ENCODE measurements around the gene OR6C76. TPM values are rescaled to one million over a fixed set of nuclear protein-coding genes. Genes with fewer than 3 reads are reported as not detected.

Gene OR6C76
- total and polyA plus RNA-seq, 4 donors = not detected

- no peaks in the 10 kb centered on the region for H3K27me3 ChIP-seq (ENCODE audit: control insufficient read depth in 4 of 4, insufficient read depth in 4 of 4, low read length in 3 of 4)
Measured at GRCh38 chr12:55470088-55470829, 44.2 kb downstream of the OR6C76 start, which contains the start of gene OR6C70. Gene OR6C70, minus strand, starts transcription at chr12:55470138. Its CDS starts 0 bp downstream, at chr12:55470138.

GRCh38 chr12:55472264-55472663, 46.2 kb downstream of the OR6C76 start:
- WGBS = 86% methylated on average over 1 of the region's 1 CpG

More at GRCh38 chr12:55470088-55470829, 44.2 kb downstream of the OR6C76 start, which contains the start of gene OR6C70:
- Histone ChIP-seq H3K27ac (ENCODE audit: low read depth in 1 of 2, low read length in 2 of 2) (no peak within 1 kb of the TSS), H3K4me3 (ENCODE audit: low read depth in 1 of 3, low read length in 3 of 3) (no peak within 1 kb of the TSS), H3K36me3 (ENCODE audit: control insufficient read depth in 4 of 4, insufficient read depth in 3 of 4, low read depth in 1 of 4, low read length in 3 of 4) (no peaks in the 10 kb centered on the region), H3K4me1 (ENCODE audit: control insufficient read depth in 4 of 4, insufficient read depth in 4 of 4, low read length in 3 of 4) (no peaks in the 10 kb centered on the region), H3K9me3 (ENCODE audit: control insufficient read depth in 4 of 4, low read length in 3 of 4) (no peaks in the 10 kb centered on the region), H3K9ac (ENCODE audit: low read depth in 1 of 2, low read length in 2 of 2) (no peak within 1 kb of the TSS)
- WGBS = 90% methylated on average over 3 of the region's 3 CpGs
- DNase-seq (ENCODE audit: low spot score) = no peak
- TF ChIP-seq RXRA (IDR thresholded peaks at IDR 0.05) (no peak), TAF1 (conservative IDR thresholded peaks at IDR 0.05) (no peak), RAD21 (IDR thresholded peaks at IDR 0.05) (no peak), EGR1 (IDR thresholded peaks at IDR 0.05; ENCODE audit: low read depth in 2 of 2) (no peak), FOXA2 (IDR thresholded peaks at IDR 0.05) (no peak)
- TF ChIP-seq, protein P1, sequence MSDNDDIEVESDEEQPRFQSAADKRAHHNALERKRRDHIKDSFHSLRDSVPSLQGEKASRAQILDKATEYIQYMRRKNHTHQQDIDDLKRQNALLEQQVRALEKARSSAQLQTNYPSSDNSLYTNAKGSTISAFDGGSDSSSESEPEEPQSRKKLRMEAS (IDR thresholded peaks at IDR 0.05) = no peak

More at GRCh38 chr12:55472264-55472663, 46.2 kb downstream of the OR6C76 start:
- no peaks in the 10 kb centered on the region for H3K36me3 ChIP-seq (ENCODE audit: control insufficient read depth in 4 of 4, insufficient read depth in 3 of 4, low read depth in 1 of 4, low read length in 3 of 4)
- H3K4me3 ChIP-seq (ENCODE audit: low read depth in 1 of 3, low read length in 3 of 3) = no peak overlapping the region
- H3K9ac ChIP-seq (ENCODE audit: low read depth in 1 of 2, low read length in 2 of 2) = no peak overlapping the region
- DNase-seq (ENCODE audit: low spot score) = no peak
- TF ChIP-seq NR2F2 (IDR thresholded peaks at IDR 0.05) (no peak), HNF4G (IDR thresholded peaks at IDR 0.05) (no peak), FOXA2 (IDR thresholded peaks at IDR 0.05) (no peak), EGR1 (IDR thresholded peaks at IDR 0.05; ENCODE audit: low read depth in 2 of 2) (no peak), JUND (IDR thresholded peaks at IDR 0.05) (no peak), ATF3 (IDR thresholded peaks at IDR 0.05) (no peak), CTCF (IDR thresholded peaks at IDR 0.05; ENCODE audit: low read depth, low read length, missing input control) (no peak)
- TF ChIP-seq, protein P2, sequence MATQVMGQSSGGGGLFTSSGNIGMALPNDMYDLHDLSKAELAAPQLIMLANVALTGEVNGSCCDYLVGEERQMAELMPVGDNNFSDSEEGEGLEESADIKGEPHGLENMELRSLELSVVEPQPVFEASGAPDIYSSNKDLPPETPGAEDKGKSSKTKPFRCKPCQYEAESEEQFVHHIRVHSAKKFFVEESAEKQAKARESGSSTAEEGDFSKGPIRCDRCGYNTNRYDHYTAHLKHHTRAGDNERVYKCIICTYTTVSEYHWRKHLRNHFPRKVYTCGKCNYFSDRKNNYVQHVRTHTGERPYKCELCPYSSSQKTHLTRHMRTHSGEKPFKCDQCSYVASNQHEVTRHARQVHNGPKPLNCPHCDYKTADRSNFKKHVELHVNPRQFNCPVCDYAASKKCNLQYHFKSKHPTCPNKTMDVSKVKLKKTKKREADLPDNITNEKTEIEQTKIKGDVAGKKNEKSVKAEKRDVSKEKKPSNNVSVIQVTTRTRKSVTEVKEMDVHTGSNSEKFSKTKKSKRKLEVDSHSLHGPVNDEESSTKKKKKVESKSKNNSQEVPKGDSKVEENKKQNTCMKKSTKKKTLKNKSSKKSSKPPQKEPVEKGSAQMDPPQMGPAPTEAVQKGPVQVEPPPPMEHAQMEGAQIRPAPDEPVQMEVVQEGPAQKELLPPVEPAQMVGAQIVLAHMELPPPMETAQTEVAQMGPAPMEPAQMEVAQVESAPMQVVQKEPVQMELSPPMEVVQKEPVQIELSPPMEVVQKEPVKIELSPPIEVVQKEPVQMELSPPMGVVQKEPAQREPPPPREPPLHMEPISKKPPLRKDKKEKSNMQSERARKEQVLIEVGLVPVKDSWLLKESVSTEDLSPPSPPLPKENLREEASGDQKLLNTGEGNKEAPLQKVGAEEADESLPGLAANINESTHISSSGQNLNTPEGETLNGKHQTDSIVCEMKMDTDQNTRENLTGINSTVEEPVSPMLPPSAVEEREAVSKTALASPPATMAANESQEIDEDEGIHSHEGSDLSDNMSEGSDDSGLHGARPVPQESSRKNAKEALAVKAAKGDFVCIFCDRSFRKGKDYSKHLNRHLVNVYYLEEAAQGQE (IDR thresholded peaks at IDR 0.05) = no peak
- TF ChIP-seq, protein P1 (IDR thresholded peaks at IDR 0.05) = no peak
- no peaks in the 10 kb centered on the region for H3K27me3 ChIP-seq (ENCODE audit: control insufficient read depth in 4 of 4, insufficient read depth in 4 of 4, low read length in 3 of 4)
- H3K9me3 ChIP-seq (ENCODE audit: control insufficient read depth in 4 of 4, low read length in 3 of 4) = no peaks in the 10 kb centered on the region
- no peak overlapping the region for H3K27ac ChIP-seq (ENCODE audit: low read depth in 1 of 2, low read length in 2 of 2)
- no peaks in the 10 kb centered on the region for H3K4me1 ChIP-seq (ENCODE audit: control insufficient read depth in 4 of 4, insufficient read depth in 4 of 4, low read length in 3 of 4)

Other genes starting within 250 kb of the OR6C76 start
- not detected for gene OR10A7, start 205.2 kb upstream of the OR6C76 start, total RNA-seq
- not detected for gene OR10A7, start 205.2 kb upstream of the OR6C76 start, polyA plus RNA-seq
- gene OR6C74, start 181.6 kb upstream of the OR6C76 start, total RNA-seq = not detected
- not detected for gene OR6C74, start 181.6 kb upstream of the OR6C76 start, polyA plus RNA-seq
- not detected for gene OR6C6, start 129.7 kb upstream of the OR6C76 start, total RNA-seq
- gene OR6C6, start 129.7 kb upstream of the OR6C76 start, polyA plus RNA-seq = not detected
- gene OR6C1, start 111.9 kb upstream of the OR6C76 start, total RNA-seq = not detected
- gene OR6C1, start 111.9 kb upstream of the OR6C76 start, polyA plus RNA-seq = not detected
- not detected for gene OR6C3, start 95.5 kb upstream of the OR6C76 start, total RNA-seq
- gene OR6C3, start 95.5 kb upstream of the OR6C76 start, polyA plus RNA-seq = not detected
- gene OR6C75, start 63.3 kb upstream of the OR6C76 start, total RNA-seq = not detected
- not detected for gene OR6C75, start 63.3 kb upstream of the OR6C76 start, polyA plus RNA-seq
- gene OR6C65, start 25.7 kb upstream of the OR6C76 start, total RNA-seq = not detected
- gene OR6C65, start 25.7 kb upstream of the OR6C76 start, polyA plus RNA-seq = not detected
- not detected for gene OR6C2, start 17.8 kb downstream of the OR6C76 start, total RNA-seq
- not detected for gene OR6C2, start 17.8 kb downstream of the OR6C76 start, polyA plus RNA-seq
- gene OR6C70, start 43.9 kb downstream of the OR6C76 start, total RNA-seq = not detected
- not detected for gene OR6C70, start 43.9 kb downstream of the OR6C76 start, polyA plus RNA-seq
- gene OR6C68, start 66.1 kb downstream of the OR6C76 start, total RNA-seq = not detected
- not detected for gene OR6C68, start 66.1 kb downstream of the OR6C76 start, polyA plus RNA-seq
- gene OR6C4, start 123.3 kb downstream of the OR6C76 start, total RNA-seq = not detected
- gene OR6C4, start 123.3 kb downstream of the OR6C76 start, polyA plus RNA-seq = not detected
- gene OR2AP1, start 146.2 kb downstream of the OR6C76 start, total RNA-seq = not detected
- not detected for gene OR2AP1, start 146.2 kb downstream of the OR6C76 start, polyA plus RNA-seq
- not detected for gene OR10P1, start 210.6 kb downstream of the OR6C76 start, total RNA-seq
- not detected for gene OR10P1, start 210.6 kb downstream of the OR6C76 start, polyA plus RNA-seq

Data from liver (tissue), 9 donors.